ENCODE measurements around the gene SUFU.

SUFU gene

GRCh38 chr10:102620591-102621442, 117.0 kb downstream of the SUFU start:
- no peak for DNase-seq

- no peak for DNase-seq
Measured at GRCh38 chr10:102621443-102622325, 117.9 kb downstream of the SUFU start.

- no peak for DNase-seq
Measured at GRCh38 chr10:102624094-102624493, 120.3 kb downstream of the SUFU start.

- no peak for DNase-seq
Measured at GRCh38 chr10:102624751-102625645, 121.2 kb downstream of the SUFU start.

GRCh38 chr10:102626026-102626685, 122.4 kb downstream of the SUFU start:
- no peak for DNase-seq

- DNase-seq: no peak
Measured at GRCh38 chr10:102627291-102627735, 123.5 kb downstream of the SUFU start.

GRCh38 chr10:102627736-102628293, 124.0 kb downstream of the SUFU start:
- DNase-seq: no peak

GRCh38 chr10:102628451-102628911, 124.7 kb downstream of the SUFU start:
- DNase-seq: no peak

- no peak for DNase-seq
Measured at GRCh38 chr10:102629661-102630614, 126.2 kb downstream of the SUFU start.

GRCh38 chr10:102630663-102631062, 126.9 kb downstream of the SUFU start:
- no peak for DNase-seq

GRCh38 chr10:102631525-102632393, 128.0 kb downstream of the SUFU start:
- DNase-seq: no peak

- DNase-seq: no peak
Measured at GRCh38 chr10:102632394-102633111, 128.8 kb downstream of the SUFU start.

GRCh38 chr10:102633287-102633686, 129.5 kb downstream of the SUFU start:
- no peak for DNase-seq

- no peak for DNase-seq
Measured at GRCh38 chr10:102633848-102634247, 130.1 kb downstream of the SUFU start.

GRCh38 chr10:102634686-102635085, 130.9 kb downstream of the SUFU start:
- DNase-seq: no peak

GRCh38 chr10:102635377-102635776, 131.6 kb downstream of the SUFU start:
- no peak for DNase-seq

- no peak for DNase-seq
Measured at GRCh38 chr10:102639537-102639936, 135.8 kb downstream of the SUFU start.

- no peak for DNase-seq
Measured at GRCh38 chr10:102641402-102641801, 137.6 kb downstream of the SUFU start.
